ENCODE measurements around the gene AMBRA1. TPM values are rescaled to one million over a fixed set of nuclear protein-coding genes. Genes with fewer than 3 reads are reported as not detected.

Gene AMBRA1
- total and polyA plus RNA-seq, 11 donors, result 5.6 to 23.5 (median 16.2) TPM

DNA sequence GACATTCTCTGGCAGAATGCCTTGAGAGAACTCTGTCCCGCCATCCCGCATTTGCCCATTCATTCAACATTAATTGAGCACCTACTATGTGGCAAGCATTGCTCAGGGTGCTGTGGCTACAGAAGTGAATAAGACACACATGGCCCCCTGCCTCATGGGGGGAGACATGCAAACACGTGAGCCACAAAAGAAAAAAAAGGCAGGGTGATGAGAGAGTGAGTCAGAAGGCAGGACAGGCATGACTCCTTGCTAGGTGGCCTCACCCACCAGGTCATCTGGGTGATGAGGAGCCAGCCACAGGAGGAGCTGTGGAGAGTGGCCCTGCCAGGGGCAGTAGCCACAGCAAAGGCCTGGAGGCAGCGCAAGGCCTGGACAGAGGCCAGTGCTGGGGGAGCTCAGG is 207.1 kb downstream of the AMBRA1 start:
- intact Hi-C loops (cut with DNase I), result loop anchor here in 7 of 10 donors (5.0 to 10.0 kb wide), 4 partner anchors 141 to 231 kb away; partner anchors contain the start of genes ATG13 (in 4 of the 7) and HARBI1 (in 4 of the 7)
- Histone ChIP-seq H3K27ac (no peak overlapping the region), H3K9me3 (no peaks in the 10 kb centered on the region), H3K27me3 (peaks cover 11 to 58% (median 22%) of the 10 kb centered on the region in 9 donors), H3K36me3 (no peaks in the 10 kb centered on the region), H3K4me3 (no peak overlapping the region), H3K4me1 (peaks cover 0 to 50% (median 26%) of the 10 kb centered on the region in 12 donors)
- TF ChIP-seq POLR2A (IDR thresholded peaks at IDR 0.05), result no peak
- TF ChIP-seq, protein P1, sequence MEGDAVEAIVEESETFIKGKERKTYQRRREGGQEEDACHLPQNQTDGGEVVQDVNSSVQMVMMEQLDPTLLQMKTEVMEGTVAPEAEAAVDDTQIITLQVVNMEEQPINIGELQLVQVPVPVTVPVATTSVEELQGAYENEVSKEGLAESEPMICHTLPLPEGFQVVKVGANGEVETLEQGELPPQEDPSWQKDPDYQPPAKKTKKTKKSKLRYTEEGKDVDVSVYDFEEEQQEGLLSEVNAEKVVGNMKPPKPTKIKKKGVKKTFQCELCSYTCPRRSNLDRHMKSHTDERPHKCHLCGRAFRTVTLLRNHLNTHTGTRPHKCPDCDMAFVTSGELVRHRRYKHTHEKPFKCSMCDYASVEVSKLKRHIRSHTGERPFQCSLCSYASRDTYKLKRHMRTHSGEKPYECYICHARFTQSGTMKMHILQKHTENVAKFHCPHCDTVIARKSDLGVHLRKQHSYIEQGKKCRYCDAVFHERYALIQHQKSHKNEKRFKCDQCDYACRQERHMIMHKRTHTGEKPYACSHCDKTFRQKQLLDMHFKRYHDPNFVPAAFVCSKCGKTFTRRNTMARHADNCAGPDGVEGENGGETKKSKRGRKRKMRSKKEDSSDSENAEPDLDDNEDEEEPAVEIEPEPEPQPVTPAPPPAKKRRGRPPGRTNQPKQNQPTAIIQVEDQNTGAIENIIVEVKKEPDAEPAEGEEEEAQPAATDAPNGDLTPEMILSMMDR (IDR thresholded peaks at IDR 0.05), result no peak
- WGBS, 4 donors, result 90 to 93% (median 92%) methylated on average over 4 of the region's 4 CpGs
- DNase-seq (no peak), ATAC-seq (no peak)

DNA sequence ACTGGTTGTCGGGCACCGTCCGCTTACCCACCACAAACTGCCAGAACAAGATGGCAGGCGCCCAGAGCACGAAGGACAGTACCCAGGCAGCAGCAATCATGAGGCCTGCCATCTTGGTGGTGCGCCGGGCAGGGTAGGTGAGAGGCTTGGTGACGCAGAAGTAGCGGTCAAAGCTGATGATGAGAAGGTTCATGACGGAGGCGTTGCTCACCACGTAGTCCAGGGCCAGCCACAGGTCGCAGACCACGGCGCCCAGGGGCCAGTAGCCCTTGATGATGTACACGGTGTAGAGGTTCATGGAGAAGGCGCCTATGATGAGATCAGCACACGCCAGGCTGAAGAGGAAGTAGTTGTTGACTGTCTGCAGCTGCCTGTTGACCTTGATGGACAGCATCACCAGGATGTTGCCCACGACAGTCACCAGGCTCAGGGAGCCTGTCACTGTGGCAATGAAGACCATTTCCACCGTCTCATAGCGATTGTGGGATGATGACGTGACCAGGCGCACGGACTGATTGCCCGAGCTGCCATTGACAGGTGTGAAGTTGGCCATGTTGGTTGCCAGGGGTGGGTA is 207.7 kb downstream of the AMBRA1 start:
- DNase-seq (no peak), ATAC-seq (no peak)
- H3K4me3 ChIP-seq, result no peak overlapping the region
- H3K27ac ChIP-seq, result no peak overlapping the region
- peaks cover 0 to 47% (median 26%) of the 10 kb centered on the region in 12 donors for H3K4me1 ChIP-seq
- peaks cover 11 to 54% (median 18%) of the 10 kb centered on the region in 9 donors for H3K27me3 ChIP-seq
- H3K36me3 ChIP-seq, result no peaks in the 10 kb centered on the region
- intact Hi-C loops (cut with DNase I), result loop anchor here in 7 of 10 donors (5.0 to 10.0 kb wide), 4 partner anchors 141 to 231 kb away; partner anchors contain the start of genes ATG13 (in 4 of the 7) and HARBI1 (in 4 of the 7)
- TF ChIP-seq POLR2A (IDR thresholded peaks at IDR 0.05), result no peak
- TF ChIP-seq, protein P1 (IDR thresholded peaks at IDR 0.05), result no peak
- WGBS, 4 donors, result 92 to 98% (median 96%) methylated on average over 19 to 25 of the region's 25 CpGs
- no peaks in the 10 kb centered on the region for H3K9me3 ChIP-seq

DNA sequence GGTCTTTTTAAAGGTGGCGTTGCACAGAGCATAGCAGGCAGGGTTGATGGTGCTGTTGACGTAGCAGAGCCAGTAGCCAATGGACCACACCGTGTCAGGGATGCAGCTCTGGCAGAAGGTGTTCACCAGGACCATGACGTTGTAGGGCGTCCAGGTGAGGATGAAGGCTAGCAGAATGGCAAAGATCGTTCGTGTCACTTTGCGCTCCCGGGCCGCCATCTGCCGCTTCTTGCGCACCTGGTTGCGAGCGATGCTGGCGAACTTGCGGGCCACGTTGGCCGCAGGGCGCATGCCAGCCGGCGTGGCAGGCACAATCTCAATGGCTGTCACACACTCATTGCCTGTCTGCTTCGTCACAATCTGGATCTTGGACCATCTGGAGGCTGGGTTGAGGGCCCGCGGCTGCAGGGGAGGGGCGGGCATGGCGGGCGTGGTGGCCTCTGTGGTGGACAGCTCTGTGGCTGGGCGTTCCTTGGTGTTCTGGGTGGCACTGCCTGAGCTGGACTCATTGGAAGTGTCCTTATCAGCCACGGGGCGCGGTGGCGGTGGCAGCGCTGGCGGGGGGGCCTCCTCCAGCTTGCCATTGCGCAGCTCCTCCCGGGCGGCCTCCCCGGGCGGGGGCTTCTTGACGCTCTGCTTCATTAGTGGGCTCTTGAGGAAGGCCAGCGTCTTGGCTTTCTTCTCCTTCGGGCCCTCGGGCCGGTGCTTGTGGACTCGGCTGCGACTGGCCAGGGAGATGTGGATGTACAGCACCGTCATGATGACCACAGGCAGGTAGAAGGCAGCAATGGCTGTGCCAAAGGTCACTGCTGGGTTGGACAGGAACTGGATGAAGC is 208.4 kb downstream of the AMBRA1 start:
- peak in 1 of 5 donors; percentile 18 for DNase-seq
- peaks cover 0 to 45% (median 28%) of the 10 kb centered on the region in 12 donors for H3K4me1 ChIP-seq
- H3K9me3 ChIP-seq, result no peaks in the 10 kb centered on the region
- 95 to 97% (median 95%) methylated on average over 31 to 47 of the region's 47 CpGs for WGBS, 4 donors
- intact Hi-C loops (cut with DNase I), result loop anchor here in 7 of 10 donors (5.0 to 10.0 kb wide), 4 partner anchors 142 to 232 kb away; partner anchors contain the start of genes ATG13 (in 4 of the 7) and HARBI1 (in 4 of the 7)
- no peak overlapping the region for H3K4me3 ChIP-seq
- no peak overlapping the region for H3K27ac ChIP-seq
- TF ChIP-seq, protein P1 (IDR thresholded peaks at IDR 0.05), result no peak
- no peak for TF ChIP-seq POLR2A (IDR thresholded peaks at IDR 0.05)
- H3K36me3 ChIP-seq, result no peaks in the 10 kb centered on the region
- peaks cover 9 to 47% (median 13%) of the 10 kb centered on the region in 9 donors for H3K27me3 ChIP-seq
- ATAC-seq, result no peak
